HuH-7 (cell line): ENCODE measurements around the gene TENM4.
"Not testable (repeated sequence)": the region's sequence is repeated elsewhere in the genome, so short reads cannot be mapped to it uniquely, and the experiment has no call there.

Experiments used
- DNase-seq: peaks from one replicate; pipeline ENCODE4 v3.0.0; 2011; ENCODE audit warnings: low spot score

Gene TENM4

DNA sequence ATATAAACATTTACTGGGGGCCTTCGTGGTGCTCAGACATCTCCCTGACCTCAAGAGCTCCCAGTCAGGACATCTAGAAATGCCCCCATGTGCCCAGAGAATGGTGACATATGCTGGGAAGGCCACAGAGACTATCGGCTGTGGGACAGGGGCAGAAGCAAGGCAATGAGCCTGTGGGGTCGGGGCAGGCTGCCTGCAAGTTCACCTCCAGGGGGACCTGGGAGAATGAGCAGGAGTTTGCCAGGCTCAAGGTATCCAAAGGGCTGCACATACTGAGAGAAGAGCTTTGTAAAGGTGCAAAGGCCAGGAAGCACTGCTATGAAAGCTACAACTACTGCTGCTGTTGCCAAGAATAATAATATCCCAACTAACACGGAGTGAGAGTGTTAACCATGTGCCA, 233.9 kb downstream of the TENM4 start:
- no peak for DNase-seq

DNA sequence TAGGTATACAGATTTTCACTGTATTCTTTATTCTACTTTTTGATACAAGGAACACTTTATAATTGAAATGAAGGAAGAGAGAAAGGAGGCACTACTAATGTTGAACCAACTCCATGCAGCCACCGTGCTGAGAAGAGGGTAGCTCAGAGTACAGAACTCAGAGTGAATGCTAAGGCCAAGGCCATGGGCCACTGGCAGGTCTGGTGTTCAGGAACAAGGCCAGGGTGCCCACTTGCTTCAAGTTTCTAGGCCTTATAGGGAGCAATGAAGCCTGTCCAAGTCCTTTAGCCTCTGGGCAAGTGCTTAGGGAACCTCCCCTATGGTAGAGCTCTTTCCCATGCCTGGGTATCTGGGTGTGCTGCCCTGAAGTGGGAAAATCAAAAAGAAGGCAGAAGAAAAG, 235.0 kb downstream of the TENM4 start:
- DNase-seq: no peak

DNA sequence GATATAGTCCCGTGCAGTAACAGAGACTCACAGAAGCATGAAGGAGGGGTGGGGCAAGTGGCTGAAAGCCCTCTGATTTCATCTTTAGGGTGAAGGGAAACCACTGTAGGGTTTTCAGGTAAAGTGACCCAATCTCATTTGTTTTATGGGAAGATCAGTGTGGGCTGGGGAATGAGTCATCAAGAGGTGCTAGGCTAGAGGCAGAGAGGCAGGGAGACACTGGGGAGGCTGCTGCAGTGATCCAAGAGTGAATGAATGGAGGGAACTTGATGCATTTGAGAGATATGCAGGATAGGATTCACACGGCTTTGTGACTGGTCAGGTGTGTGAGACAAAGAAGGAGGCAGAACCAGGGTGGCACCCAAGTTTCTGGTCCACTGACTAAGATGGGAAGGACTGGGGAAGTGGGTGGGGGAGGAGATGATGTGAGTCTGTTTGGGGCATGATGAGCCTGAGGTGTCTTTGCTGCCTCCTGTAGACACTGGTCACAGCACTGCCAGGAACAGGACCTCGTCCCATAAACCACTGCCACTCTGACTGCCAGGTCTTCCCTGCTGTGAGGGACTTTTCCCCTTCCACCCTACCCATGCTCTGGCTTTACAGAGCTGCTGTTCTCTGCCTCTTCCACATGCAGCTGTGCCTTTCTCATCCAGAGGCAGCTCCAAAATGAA, 239.0 kb downstream of the TENM4 start:
- no peak for DNase-seq

DNA sequence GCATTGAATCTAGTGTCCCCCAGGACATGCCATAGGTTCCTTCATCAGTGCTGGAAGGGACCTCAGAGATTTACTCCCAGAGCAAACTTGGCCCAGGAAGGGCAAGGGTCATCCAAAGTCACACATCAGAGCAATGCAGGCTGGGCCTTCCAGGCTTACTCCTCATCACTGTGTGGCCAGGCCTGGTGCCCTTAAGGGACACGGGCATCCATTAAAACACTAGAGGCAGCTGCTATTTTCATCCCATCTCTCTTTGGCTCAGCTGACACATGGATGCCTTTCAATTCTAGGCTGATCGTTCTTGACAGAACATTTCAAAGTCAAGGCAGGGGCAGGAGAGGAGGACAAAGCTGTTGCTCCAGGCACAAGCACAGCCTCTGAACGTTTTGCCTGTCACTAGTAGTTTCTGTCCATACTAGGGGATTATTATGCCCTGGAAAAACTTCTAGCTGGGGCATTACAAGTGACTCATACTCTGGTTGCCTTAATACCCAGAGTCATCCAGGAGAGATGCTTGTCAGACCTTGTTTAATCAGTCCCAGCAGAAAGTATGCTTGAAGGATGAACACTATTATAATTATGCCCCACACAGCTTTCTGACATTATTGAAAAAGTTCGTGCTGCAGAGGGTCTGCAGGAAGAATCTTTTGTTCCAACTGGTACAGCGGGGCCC, 240.3 kb downstream of the TENM4 start:
- DNase-seq: no peak

DNA sequence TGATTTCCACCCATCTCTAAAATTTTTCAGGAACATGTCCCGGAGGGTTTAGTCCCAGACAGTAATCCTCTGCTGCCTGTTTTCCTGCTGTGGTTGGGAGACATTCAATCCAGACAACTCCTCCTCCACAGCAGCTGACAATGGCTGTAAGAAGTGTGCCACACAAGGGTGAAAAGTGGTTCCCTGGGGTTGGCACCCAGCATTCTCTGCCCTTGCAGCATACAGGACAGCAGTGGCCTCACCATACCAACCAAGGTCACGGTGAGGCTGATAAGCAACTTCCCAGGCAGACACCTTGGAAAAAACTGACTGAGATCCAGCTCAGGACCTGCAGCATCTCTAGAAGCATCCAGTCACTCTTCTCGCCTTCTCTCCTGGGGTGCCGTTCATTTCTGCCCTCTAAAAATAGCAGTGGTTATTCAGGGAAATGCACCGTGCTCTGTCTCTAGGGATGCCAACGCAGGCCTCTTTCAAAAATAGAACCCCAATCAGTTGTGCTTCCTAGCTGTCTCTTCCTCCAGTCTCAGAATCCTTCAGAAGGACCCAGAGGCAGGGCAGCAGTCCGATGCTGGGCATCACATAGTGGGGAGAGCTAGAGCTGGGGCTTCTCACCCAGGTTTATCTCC, 241.0 kb downstream of the TENM4 start:
- no peak for DNase-seq

DNA sequence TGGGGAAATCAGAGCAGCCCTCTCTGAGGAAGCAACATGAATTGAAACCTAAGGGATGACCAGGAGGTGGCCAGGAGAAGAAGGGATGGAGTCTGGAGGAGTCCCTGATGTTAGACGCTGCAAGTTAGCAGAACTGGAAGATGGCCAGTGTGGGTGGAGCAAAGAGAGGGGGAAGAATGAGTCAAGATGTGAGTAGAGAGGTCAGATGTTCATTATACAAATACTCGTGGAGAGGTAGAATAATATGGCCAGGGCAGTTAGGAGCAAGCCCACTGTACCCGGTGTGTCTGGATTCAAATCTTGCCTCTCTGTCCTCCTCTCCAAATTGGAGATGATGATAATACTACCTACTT, 242.0 kb downstream of the TENM4 start:
- no peak for DNase-seq

DNA sequence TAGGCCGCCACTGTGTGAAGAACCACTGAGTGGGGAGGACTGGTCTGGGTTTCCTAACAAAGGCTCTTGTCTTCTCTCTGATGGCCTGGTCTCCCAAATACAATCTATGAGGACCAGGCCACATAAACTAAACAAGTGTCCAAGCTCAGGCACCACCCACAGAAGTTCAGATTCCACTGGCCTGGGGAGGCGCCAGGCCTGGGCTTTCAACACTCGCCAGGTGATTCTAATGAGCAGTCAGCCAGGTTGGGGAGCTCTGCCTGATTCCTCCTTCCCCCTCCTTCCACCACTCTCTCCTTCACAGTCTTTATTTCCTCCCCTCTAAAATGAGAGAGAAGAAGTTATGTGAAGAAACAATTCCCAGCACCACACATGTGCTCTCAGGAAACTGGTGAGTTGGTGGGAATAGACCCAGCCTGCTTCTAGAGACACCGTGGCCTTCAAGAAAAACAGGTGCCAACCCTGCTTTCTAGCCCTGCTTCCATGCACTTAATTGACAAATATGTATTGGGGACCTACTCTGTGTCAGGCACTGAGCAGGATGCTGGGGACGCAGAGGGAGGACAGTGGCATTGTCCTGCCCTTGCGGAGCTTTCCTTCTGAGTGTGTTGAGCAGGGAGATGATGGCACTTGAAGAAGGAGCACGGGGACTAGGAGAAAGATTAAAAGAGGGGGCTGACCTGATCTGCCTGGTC, 242.5 kb downstream of the TENM4 start:
- DNase-seq: no peak

DNA sequence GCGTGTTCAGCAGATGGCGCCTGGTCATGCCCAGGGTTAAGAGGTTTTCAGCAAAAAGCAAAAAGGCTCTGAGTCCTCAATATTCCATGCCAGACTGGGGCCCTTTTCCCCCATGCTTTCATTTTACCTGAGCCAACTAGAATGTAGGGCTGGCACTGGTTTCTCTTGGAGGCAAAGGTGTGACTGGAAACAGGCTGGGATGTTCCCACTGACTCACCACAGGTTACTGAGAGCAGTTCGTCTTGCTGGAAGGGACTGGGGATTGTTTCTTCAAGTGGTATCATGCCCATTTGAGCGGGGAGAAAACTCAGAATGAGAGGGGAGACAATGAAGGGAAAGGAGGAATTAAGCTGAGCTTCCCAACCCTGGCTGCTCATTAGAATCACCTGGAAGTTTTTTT, 243.9 kb downstream of the TENM4 start:
- no peak for DNase-seq

DNA sequence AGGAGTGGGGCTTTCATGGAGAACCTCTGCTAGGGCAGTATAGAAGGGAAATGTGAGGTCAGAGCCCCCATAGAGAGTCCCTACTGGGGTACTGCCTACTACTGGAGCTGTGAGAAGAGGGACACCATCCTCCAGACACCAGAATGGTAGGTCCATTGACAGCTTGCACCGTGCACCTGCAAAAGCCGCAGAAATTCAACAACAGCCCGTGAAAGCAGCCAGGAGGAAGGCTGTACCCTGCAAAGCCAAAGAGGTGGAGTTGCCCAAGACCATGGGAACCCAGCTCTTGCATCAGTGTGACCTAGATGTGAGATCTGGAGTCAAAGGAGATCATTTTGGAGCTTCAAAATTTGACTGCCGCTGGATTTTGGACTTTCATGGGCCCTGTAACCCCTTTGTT, 245.6 kb downstream of the TENM4 start:
- no peak for DNase-seq

DNA sequence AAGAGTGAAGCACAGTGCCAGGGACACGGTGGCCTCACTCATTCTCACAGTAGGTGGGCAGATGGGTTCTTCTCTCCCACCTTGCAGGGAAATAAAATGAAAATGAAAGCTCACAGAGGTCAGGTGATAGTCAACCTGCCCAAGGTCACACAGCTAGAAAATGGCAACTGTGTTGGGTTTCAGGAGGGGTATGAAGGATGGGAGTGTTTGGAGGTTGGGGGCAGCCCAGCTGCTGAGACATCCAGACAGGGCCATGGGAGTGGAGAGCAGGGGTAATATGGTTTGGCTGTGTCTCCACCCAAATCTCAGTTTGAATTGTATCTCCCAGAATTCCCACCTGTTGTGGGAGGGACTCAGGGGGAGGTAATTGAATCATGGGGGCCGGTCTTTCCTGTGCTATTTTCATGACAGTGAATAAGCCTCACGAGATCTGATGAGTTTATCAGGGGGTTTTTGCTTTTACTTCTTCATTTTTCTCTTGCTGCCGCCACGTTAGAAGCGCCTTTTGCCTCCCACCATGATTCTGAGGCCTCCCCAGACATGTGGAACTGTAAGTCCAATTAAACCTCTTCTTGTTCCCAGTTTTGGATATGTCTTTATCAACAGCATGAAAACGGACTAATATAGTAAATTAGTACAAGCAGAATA, 247.0 kb downstream of the TENM4 start:
- DNase-seq: no peak

DNA sequence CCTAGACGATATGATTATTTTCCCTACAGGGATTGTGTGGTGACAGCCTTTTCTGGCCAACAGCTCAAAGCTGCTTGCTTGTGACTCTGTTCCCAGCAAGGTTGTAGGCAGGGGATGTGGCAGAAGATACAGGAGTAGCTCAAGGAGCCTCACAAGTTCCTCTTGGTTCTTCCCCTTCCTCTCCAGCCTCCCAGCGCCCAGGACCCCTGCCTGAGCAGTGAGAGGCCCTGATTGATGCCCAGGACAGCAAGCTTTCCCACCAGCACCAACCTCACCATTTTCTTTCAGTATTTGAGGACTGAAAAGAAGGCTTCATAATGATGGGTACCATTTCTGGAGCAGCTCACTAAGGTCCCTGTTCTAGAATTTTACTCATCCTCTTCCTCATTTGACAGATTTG, 248.0 kb downstream of the TENM4 start:
- DNase-seq: no peak

DNA sequence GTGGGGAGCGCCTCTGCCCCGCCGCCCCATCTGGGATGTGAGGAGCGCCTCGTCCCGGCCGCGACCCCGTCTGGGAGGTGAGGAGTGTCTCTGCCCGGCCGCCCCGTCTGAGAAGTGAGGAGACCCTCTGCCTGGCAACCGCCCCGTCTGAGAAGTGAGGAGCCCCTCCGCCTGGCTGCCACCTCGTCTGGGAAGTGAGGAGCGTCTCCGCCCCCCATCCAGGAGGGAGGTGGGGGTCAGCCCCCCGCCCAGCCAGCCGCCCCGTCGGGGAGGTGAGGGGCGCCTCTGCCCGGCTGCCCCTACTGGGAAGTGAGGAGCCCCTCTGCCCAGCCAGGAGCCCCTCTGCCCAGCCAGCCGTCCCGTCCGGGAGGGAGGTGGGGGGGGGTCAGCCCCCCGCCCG, 249.1 kb downstream of the TENM4 start:
- DNase-seq: not testable (repeated sequence)

DNA sequence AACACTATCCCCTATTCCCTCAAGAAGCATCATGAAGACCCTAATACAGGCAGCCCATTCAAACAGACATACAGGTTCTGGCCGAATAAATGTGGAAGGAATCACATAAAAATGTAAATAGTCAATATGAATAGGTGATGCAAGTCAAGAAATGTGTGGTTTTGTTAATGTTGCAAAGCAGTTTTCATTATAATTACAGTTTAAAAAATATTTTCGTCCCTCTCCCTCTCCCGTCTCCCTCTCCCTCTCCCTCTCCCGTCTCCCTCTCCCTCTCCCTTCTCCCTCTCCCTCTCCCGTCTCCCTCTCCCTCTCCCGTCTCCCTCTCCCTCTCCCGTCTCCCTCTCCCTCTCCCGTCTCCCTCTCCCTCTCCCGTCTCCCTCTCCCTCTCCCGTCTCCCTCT, 250.3 kb downstream of the TENM4 start:
- not testable (repeated sequence) for DNase-seq

DNA sequence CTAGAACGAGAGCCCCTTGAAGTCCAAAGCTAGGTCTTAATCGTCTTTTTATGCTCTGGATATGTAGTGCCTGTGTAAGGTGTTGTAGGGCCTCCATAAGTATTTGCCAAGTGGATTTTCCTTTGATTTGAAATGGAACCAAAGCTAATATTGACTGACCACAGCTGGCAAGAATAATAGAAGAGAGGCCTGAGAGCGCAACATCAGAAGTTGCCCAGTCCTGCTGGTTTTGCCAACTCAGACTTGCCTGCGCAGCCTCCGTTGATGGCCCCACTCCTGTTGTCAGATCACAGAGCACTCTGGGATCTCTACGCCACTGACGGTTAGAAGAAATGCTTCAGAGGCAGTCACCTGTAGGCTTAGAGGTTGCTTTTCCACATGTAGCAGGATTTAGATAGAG, 251.2 kb downstream of the TENM4 start:
- DNase-seq: no peak

DNA sequence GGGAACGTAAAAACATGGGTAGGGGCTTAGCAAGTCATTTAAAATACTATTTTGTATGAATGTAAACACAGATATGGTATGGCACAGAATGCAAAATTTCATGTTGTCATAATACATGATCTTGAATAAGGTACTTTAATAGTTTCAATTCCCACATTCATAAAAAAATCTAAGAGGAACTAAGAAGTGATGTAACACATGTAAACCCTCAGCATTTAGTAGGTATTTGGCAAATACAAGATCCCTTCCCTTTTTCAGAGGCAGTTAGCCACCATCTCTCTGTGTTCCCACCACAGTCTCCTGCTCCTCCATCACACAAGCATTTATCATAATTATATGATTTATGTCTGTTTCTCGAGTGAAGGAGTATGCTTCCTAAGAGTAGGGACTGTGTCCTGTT, 251.8 kb downstream of the TENM4 start:
- no peak for DNase-seq

DNA sequence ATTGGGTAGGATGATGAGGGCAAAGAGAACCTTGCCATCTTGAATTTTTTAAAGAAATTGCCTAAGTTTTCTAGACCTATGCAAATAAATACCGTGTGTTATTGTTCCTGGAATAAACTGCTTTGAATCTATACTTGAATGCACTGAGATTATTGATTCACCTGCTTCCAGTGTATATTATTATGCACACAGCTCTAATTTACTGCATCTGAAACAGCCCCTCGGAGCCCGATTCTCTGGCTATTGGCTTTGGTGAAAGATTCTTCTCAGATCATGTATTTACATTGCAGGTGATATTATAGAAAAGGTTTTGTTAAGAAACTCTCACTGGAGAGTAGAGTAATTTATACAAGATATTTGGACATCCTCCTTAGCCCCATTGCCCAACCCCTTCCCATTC, 254.2 kb downstream of the TENM4 start:
- DNase-seq: no peak

DNA sequence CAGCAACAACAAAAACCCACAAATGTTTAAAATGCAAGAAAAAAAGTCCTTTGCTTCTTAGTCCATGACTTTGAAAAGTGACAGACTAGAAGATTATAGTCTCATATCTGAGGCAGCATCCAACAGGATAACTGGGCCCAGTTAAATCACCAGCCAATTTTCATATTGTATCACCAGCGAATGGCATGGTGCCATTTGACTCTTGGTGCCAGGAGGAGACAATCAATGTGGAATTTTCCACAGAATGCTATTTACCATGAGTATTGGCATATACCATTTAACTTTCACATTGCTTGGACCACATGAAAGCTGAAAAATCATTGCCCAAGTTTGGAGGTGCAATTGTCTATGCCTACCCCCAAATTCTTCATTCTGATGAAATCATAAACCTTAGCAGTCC, 255.5 kb downstream of the TENM4 start:
- DNase-seq: no peak

DNA sequence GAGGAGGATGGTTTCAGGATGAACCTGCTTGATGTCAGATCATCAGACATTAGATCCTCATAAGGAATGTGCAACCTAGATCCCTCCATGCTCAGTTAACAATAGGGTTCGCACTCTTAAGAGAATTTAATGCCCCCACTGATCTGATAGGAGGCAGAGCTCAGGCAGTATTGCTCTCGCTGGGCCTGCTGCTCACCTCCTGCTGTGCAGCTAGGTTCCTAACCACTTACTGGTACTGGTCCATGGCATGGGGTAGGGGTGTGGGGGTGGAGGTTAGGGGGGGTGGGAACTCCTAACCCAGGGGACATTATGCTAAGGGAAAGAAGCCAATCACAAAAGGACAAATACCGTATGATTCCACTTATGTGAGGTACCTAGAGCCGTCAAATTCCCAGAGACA, 256.5 kb downstream of the TENM4 start:
- no peak for DNase-seq

DNA sequence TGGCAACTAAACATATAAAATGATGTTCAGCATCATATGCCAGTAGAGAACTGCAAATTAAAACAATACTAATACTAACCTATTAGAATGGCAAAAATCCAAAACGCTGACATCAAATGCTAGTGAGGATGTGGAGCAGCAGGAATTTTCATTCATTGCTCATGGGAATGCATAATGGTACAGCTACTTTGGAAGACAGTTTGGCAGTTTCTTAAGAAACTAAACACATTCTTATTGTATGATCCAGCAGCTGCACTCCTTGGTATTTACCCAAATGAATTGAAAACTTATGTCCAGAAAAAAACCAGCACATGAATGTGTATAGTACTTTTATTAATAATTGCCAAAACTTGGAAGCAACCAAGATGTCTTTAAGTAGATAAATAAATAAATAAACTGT, 258.0 kb downstream of the TENM4 start:
- no peak for DNase-seq

DNA sequence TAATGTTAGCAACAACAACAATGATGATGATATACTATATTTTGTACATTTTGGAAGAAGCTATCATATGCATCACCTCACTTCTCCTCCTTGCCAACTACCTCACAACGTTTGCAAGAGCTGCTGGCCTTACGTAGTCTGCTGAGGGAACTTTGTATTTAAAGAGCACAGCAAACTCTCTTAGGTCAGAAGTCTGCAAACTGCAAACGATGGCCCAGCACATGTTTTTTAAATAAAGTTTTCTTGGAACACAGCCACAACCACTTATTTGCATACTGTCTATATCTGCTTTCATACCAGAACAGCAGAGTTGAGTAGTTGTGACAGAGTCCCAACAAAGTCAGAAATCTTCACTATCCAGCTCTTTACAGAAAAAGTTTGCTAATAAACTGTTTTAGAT, 261.7 kb downstream of the TENM4 start:
- no peak for DNase-seq

DNA sequence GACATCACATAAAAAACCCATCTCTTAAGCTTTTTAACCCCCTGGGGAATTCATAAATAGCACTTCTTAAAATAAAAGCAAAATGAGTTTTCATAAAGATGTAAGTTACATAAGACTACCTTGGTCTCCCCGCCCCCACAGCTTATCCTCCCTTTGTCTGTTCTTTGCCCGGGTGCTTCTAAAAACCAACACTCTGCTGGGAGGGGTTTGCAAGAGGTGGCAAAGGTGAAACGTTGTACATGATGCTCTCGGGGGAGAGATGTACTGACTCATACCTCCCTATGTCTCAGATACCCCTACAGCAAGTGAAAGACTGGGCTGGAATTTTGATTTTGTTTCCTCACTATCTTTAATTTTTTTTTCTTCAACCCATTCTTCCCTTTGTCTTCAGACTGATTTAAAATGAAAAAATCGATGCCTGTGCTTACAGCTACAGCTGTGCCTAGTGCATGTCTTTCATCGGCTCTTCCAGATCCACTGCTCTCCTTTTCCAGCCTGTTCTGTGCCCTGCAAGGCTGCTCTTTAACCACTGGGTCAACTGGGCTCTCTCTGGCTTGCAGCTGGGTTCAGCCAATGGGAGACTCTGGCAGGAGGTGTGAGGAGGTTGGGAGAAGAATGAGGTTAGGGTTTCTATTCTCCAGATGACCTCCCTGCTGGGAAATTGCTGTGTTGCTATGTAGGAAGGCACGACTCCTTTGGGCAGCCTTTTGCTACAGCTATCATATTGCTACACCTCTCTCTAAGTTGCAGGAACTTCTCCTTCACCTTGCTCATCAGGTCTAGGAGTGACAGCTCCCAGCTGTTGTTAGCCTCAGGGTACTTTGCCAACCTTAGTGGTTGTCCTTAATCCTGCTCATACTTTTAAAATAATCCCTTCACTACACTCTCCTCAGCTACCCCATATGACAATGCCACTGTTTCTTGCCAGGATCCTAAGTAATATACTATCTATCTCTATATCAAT, 266.5 kb downstream of the TENM4 start:
- no peak for DNase-seq

DNA sequence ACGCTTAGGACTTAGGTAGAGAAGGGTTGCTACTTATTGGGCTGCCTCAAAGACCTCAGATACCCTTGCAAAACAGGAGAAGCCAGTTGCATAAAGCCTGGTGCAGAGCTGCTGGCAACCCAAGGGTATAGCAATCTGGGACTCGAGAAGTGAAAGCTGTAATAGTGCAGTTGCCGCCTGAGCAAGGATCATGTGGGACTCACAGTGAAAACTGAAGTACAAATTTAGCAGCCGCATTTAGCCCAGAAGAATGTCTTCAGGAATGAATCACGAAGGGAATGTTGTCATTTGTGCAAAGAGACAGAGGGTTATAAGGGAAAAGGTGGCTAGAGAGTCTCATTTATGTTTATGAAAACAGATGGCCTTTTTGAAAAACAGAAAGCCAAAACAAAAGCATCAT, 267.2 kb downstream of the TENM4 start:
- DNase-seq: no peak
